Measurements from ENCODE around the gene RAVER1. TPM values are rescaled to one million over a fixed set of nuclear protein-coding genes. Genes with fewer than 3 reads are reported as not detected.
"Not testable (repeated sequence)": the region's sequence is repeated elsewhere in the genome, so short reads cannot be mapped to it uniquely, and the experiment has no call there.

Gene RAVER1
- polyA plus RNA-seq, 1 donor from 2014 or later: 25.9 TPM

DNA sequence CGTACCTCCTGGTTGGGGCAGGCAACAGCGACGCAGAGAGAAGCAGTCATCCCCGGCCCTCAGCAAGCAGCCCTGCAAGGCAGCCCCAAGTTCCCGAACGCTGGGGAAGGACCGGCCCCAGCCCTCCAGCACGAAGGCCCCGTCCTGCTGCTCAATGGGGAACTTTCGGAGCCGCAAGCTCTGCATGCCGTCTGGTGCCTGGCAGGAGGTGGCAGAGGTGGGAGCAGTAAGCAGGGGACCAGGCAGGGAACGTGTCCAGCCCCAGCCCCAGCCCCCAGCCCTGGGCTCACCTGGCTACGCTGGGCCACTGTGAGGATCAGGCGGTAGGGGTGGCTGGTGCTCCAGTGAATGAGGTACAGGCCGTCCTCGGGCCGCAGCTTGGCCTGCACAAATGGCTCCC lies 28.9 kb upstream of the RAVER1 start:
- Mint-ChIP-seq H3K36me3 (peaks cover 3% of the 10 kb centered on the region), H3K27me3 (no peaks in the 10 kb centered on the region), H3K27ac (no peak overlapping the region), H3K9me3 (no peaks in the 10 kb centered on the region), H3K4me1 (peaks cover 0 to 1% (median 0%) of the 10 kb centered on the region in 3 donors), H3K4me3 (no peak overlapping the region)

DNA sequence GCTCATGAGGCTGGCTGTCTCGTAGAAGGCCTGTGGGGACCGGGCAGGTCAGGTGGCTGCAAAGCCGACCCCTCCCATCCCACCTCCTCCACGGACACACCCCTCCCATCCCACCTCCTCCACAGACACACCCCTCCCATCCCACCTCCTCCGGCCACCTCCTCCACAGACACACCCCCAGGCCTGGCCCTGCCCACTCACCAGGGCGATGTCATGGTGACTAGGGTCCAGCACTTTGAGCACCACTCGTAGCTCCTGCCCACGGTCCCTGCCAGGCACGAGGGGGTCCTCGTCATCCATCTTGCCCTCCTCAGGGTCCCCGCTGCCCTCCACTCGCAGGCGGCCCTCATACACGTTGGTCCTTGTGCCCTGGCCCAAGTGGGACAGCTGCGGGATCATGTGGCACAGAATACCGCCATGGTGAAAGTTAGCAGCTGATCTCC lies 28.3 kb upstream of the RAVER1 start:
- no peak overlapping the region for H3K4me3 Mint-ChIP-seq
- H3K27me3 Mint-ChIP-seq: no peaks in the 10 kb centered on the region
- H3K36me3 Mint-ChIP-seq: peaks cover 3% of the 10 kb centered on the region
- no peak overlapping the region for H3K27ac Mint-ChIP-seq
- H3K4me1 Mint-ChIP-seq: peaks cover 0 to 1% (median 0%) of the 10 kb centered on the region in 3 donors
- H3K9me3 Mint-ChIP-seq: no peaks in the 10 kb centered on the region

DNA sequence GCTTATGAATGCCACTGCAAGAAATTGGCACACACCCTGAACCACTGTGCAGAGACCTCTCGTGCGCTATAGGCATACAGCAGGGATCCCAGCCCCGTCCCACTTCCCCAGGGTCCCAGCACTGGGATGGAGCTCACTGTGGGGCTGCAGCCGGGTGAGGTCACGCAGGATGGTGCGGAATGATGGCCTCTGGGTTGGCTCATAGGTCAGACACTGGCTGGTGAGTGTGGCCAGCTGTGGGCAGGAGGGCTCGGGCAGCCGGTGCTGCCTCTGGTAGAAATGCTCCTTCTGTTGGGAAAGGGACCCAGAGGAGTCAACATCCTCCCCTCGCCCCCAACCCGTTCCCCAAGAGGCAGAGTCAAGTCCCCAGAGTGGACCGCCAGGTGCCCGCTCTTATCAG lies 23.1 kb upstream of the RAVER1 start:
- Mint-ChIP-seq H3K27me3 (no peaks in the 10 kb centered on the region), H3K4me1 (peaks cover 0 to 1% (median 0%) of the 10 kb centered on the region in 3 donors), H3K27ac (no peak overlapping the region), H3K4me3 (no peak overlapping the region), H3K9me3 (no peaks in the 10 kb centered on the region), H3K36me3 (peaks cover 5% of the 10 kb centered on the region)

DNA sequence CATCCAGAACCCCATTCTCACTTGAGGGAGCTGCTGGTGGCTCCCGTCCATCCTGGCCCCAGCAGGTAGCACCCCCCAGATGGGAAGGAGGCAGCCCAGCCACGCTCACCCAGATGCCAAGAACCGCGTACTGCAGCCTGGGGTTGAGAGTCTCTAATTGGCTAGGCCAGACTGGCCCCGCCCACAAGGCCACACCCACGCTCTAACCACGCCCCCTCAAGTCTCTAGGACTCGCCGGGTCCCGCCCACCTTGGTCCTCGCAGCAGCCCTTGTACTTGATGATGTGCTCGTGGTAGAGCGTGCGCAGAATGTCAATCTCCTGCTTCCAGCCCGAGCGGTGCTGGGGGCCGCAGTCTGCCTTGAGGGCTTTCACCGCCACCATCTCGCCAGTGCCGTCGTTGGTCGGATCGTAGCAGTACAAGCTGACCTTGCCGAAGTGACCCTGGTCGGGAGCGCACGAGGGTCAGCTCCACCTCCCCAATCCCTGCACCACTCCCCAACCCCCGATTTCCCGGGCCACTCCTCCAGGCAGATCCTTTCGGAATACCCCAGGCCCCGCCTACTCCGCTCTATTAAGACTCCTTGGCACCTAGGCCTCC lies 20.6 kb upstream of the RAVER1 start:
- no peaks in the 10 kb centered on the region for H3K27me3 Mint-ChIP-seq
- H3K36me3 Mint-ChIP-seq: peaks cover 3% of the 10 kb centered on the region
- no peaks in the 10 kb centered on the region for H3K4me1 Mint-ChIP-seq
- no peaks in the 10 kb centered on the region for H3K9me3 Mint-ChIP-seq
- H3K4me3 Mint-ChIP-seq: no peak overlapping the region
- H3K27ac Mint-ChIP-seq: no peak overlapping the region

DNA sequence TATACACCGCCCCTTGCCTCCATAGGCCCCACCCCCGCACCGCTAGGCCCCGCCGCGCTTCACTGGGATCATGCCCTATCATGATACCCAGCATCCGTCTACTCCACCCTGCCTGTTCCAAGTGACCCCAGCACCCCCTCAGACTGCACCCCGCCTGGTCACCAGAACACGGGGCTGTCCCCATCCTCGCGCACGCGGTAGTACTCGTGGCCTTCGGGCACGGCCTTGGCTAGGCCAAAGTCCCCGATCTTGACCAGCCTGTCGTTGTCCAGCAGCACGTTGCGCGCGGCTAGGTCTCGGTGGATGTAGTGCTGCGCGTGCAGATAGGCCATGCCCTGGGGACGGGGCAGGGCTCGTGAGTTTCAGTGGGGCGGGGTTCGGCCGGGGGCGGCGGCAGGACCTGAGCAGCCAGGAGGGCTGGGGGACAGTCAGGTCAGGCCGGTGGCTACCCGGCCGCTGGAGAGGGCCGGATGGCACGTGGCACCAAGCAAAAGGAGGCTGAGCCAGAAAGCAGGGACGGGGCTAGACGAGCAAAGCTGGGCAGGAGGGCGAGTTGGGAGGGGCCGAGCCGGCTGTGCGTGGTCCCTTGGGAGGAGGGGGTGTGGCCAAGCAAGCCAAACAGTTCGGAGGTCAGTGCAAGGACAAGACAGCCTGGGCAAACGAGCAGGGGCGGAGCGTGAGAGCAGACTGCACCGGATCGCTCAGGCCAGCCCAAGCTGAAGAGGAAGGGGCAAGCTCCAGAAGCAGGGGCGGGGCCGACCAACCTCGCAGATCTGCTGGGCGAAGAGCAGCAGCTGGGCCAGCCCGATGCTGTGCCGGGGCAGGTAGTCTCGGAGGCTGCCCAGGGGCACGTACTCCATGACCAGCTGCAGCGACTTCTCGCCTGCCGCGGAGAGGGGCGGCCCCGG lies 19.7 kb upstream of the RAVER1 start:
- Mint-ChIP-seq H3K36me3 (peaks cover 3% of the 10 kb centered on the region), H3K9me3 (no peaks in the 10 kb centered on the region), H3K4me1 (no peaks in the 10 kb centered on the region), H3K27me3 (no peaks in the 10 kb centered on the region), H3K4me3 (peak overlapping the region in 1 of 4 donors; percentile 58), H3K27ac (peak overlapping the region in 1 of 3 donors; percentile 39)

DNA sequence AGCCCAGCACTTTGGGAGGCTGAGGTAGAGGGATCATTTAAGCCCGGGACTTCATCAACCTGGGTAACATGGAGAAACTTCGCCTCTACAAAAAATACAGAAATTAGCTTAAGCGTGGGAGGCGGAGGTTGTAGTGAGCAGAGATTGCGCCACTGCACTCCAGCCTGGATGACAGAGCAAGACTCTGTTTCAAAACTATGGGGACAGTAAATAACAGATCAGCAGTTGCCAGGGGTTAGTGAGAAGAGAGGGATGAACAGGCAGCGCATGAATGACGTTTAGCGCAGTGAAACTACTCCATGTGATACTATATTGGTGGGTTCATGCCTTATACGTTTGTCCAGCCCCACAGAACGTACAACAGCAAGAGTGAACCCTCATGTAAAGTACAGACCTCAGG lies 13.2 kb upstream of the RAVER1 start:
- H3K27ac Mint-ChIP-seq: no peak overlapping the region
- H3K4me3 Mint-ChIP-seq: no peak overlapping the region
- no peaks in the 10 kb centered on the region for H3K27me3 Mint-ChIP-seq
- H3K9me3 Mint-ChIP-seq: peaks cover 0 to 1% (median 0%) of the 10 kb centered on the region in 3 donors
- H3K36me3 Mint-ChIP-seq: no peaks in the 10 kb centered on the region
- no peaks in the 10 kb centered on the region for H3K4me1 Mint-ChIP-seq

DNA sequence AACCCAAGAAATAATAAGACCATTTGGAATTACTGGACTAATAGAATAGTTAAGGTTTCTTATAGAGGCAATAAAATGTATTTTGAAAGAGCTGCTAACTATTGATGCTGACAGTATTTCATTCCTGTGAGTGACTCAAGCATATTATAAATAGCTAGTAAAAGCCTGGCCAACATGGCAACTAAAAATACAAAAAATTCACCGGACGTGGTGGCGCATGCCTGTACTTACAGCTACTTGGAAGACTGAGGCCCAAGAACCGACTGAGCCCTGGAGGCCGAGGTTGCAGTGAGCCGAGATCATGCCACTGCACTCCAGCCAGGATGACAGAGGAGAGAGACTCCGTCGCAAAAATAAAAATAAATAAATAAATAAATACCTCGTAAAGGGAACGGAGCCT lies 11.5 kb upstream of the RAVER1 start:
- H3K9me3 Mint-ChIP-seq: peaks cover 0 to 1% (median 0%) of the 10 kb centered on the region in 3 donors
- no peak overlapping the region for H3K4me3 Mint-ChIP-seq
- peaks cover under 1 to 5% (median 4%) of the 10 kb centered on the region in 3 donors for H3K4me1 Mint-ChIP-seq
- no peak overlapping the region for H3K27ac Mint-ChIP-seq
- no peaks in the 10 kb centered on the region for H3K36me3 Mint-ChIP-seq
- H3K27me3 Mint-ChIP-seq: no peaks in the 10 kb centered on the region

DNA sequence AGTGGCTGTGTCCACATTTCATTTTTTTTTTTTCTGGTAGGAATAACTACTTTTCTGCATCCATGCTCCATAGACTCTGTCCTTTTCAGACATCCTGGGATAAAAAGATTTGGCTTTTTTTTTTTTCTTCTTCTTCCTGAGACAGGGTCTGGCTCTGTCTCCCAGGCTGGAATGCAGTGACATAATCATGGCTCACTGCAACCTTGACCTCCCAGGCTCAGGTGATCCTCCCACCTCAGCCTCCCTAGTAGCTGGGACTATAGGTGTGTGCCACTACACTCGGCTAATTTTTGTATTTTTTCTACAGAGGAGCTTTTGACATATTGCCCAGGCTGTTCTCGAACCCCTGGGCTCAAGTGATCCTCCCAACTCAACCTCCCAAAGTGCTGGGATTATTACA lies 10.2 kb upstream of the RAVER1 start:
- H3K27ac Mint-ChIP-seq: no peak overlapping the region
- H3K36me3 Mint-ChIP-seq: no peaks in the 10 kb centered on the region
- H3K4me3 Mint-ChIP-seq: no peak overlapping the region
- H3K27me3 Mint-ChIP-seq: no peaks in the 10 kb centered on the region
- H3K4me1 Mint-ChIP-seq: peaks cover 11 to 15% (median 14%) of the 10 kb centered on the region in 3 donors
- peaks cover 0 to 1% (median 0%) of the 10 kb centered on the region in 3 donors for H3K9me3 Mint-ChIP-seq

DNA sequence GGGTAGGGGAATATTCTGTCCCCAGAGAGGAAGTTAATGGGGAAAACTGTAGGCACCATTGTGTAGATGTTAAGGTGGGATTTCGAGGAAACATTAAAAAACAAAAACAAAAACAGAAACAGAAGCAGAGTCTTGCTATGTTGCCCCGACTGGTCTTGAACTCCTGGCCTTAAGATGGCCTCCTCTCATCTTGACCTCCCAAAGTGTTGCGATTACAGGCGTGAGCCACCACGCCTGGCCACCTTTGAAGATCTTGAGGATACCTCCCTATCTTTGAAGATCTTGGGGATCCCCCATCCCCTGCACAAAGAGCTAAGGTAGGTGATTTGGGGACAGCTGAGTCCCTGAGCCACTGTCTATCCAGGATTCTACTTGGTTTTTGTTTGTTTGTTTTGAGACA lies 6.6 kb upstream of the RAVER1 start:
- Mint-ChIP-seq H3K9me3 (no peaks in the 10 kb centered on the region), H3K4me3 (peak overlapping the region; percentile 95 to 99 (median 96)), H3K4me1 (peaks cover 11 to 18% (median 18%) of the 10 kb centered on the region in 3 donors), H3K27ac (peak overlapping the region; percentile 77 to 97 (median 86)), H3K36me3 (no peaks in the 10 kb centered on the region), H3K27me3 (no peaks in the 10 kb centered on the region)

DNA sequence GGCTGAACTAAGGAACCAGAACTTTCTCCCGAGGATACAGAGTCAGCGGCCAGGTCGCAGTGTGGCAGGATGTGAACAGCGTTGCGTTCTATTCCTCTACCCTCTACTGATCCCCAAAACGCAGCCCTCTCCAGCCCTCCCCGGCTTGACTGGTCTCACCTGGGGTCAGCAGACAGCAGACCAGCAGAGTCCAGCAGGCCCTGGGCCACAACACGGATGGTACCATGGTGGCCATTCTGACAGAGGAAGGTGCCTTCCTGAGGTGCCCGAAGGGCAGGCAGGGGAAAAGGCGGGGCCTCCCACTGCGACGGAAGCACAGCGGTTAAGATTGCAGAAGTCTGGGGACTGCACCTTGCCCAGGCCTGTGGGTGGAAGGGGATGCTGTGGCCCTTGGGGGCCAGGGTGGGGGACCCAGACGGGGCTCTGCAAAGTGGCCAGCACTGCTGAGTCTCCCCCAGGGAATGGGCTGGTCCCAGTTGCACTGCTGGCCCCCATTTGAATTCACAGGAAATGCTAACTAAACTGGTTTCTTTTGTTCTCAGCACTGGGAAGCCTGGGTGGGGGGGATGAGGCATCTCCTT lies 6.1 kb upstream of the RAVER1 start, which contains the start of gene ICAM3:
Gene ICAM3, minus strand, starts transcription at position 245 of the 581 bp plus-strand sequence. Its CDS starts 10 bp downstream, at position 235.
- Mint-ChIP-seq H3K27me3 (no peaks in the 10 kb centered on the region), H3K4me1 (peaks cover 11 to 18% (median 18%) of the 10 kb centered on the region in 3 donors), H3K4me3 (peak within 1 kb of the TSS; percentile 95 to 99 (median 96)), H3K9me3 (no peaks in the 10 kb centered on the region), H3K36me3 (no peaks in the 10 kb centered on the region), H3K27ac (peak within 1 kb of the TSS; percentile 77 to 97 (median 92))

DNA sequence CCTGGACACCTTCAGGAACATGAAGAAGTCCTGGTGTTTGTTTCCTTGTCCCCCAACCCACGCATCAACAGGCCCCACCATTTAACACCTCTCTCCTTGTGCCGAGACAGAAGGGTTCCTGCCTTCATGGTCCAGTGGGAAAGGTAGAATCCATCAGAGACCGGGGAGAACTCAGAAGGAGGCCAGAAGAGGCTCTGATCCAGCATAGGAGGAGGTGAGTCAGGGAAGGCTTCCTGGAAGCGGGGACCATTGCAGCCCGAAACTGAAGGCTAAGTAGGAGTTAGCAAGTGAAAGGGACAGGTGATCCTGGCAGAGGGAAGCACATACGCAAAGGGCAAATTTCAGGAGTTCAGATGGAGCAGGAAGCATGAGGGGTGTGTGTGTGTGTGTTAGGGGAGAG lies 5.6 kb upstream of the RAVER1 start:
- H3K4me3 Mint-ChIP-seq: peak overlapping the region; percentile 95 to 99 (median 96)
- no peaks in the 10 kb centered on the region for H3K36me3 Mint-ChIP-seq
- H3K27ac Mint-ChIP-seq: peak overlapping the region; percentile 77 to 97 (median 92)
- H3K9me3 Mint-ChIP-seq: no peaks in the 10 kb centered on the region
- no peaks in the 10 kb centered on the region for H3K27me3 Mint-ChIP-seq
- peaks cover 11 to 20% (median 18%) of the 10 kb centered on the region in 3 donors for H3K4me1 Mint-ChIP-seq

DNA sequence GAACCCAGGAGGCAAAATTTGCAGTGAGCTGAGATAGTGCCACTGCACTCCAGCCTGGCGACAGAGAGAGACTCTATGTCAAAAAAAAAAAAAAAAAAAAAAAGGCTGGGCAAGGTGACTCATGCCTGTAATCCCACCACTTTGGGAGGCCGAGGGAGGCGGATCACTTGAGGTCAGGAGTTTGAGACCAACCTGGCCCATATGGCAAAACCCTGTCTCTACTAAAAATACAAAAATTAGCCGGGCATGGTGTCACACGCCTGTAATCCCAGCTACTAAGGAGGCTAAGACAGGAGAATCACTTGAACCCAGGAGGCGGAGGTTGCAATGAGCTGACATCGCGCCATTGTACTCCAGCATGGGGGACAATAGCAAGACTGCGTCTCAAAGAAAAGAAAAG lies 3.4 kb upstream of the RAVER1 start:
- Mint-ChIP-seq H3K4me1 (peaks cover 26 to 31% (median 28%) of the 10 kb centered on the region in 3 donors), H3K4me3 (peak overlapping the region in 2 of 4 donors; percentile 12 to 60)
- not testable (repeated sequence) for H3K9me3 Mint-ChIP-seq, H3K36me3 Mint-ChIP-seq, H3K27ac Mint-ChIP-seq, H3K27me3 Mint-ChIP-seq

DNA sequence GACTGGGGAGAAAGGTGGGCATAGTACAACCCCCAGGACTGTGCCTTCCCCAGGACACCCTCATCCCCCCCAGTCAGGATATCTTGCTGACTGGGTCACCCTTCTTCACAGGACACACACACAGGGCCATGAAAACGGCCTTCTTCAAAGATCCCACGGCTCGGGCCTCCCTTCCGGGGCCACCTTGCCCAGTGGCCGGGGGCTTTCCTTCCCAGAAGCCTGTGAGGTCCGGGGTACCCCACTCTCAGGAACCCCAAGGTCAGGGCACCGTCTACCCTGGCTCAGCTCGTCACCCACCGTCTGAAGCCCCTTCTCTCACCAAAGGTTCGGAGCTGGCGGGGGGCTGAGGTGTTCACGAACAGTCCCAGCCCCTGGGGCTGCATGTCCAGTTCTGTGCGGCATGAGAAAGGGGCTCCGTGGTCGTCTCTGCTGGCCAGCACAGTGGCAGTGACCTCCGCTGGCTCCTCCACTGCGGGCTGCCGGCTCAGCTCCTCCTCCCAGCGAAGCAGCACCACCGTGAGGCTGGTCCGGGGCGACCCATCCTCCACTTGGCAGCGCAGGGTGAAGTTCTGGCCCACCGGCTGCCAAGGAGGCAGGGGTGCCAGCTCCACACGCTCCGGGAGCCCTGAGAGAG lies 2.1 kb upstream of the RAVER1 start:
- Mint-ChIP-seq H3K4me1 (peaks cover 26 to 30% (median 28%) of the 10 kb centered on the region in 3 donors), H3K36me3 (no peaks in the 10 kb centered on the region), H3K27me3 (no peaks in the 10 kb centered on the region), H3K4me3 (peak overlapping the region in 3 of 4 donors; percentile 12 to 78 (median 33)), H3K9me3 (no peaks in the 10 kb centered on the region), H3K27ac (peak overlapping the region in 1 of 3 donors; percentile 82)

DNA sequence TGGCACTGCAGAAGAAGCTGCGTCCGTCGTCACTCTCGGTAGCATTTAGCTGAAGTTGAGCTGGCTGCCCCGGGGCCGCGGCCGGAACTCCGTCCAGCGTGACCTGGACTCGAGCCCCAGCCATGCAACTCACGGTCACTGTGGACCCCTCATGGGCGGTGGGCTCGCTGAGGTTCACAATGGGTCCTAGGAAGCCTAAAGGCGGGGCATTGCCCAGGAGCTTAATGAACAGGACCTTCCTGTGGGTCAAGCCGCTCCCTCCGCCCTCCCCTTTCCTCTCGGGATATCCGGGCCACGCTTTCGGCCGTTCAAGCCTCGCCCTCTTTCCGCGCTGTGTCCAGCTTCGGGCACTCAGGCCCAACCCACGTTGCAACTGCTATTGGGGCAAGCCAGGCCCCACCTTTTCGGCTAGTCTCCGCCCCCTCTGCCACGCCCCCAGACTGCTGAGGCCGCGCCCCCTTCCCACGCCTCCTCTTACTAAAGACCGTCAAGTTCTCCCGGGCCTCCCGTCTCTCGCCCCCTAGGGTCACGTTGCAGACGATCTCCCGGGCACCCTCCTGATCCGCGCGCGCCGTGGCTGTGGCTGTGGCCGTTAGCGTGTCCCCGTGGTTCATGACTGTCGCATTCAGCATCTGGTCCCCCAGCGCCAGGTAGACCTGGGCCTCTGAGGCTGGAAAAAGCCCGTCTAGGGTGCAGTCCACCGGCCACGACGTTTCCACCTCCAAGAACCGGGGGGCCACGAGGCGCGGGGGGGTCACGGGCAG lies 1.4 kb upstream of the RAVER1 start:
- Mint-ChIP-seq H3K4me3 (peak overlapping the region; percentile 12 to 78 (median 35)), H3K9me3 (no peaks in the 10 kb centered on the region), H3K27ac (peak overlapping the region in 1 of 3 donors; percentile 82), H3K36me3 (no peaks in the 10 kb centered on the region), H3K27me3 (no peaks in the 10 kb centered on the region), H3K4me1 (peaks cover 24 to 26% (median 25%) of the 10 kb centered on the region in 3 donors)
